ENCODE data around the gene BAIAP3. TPM values are rescaled to one million over a fixed set of nuclear protein-coding genes. Genes with fewer than 3 reads are reported as not detected.
"Not testable (repeated sequence)": the region's sequence is repeated elsewhere in the genome, so short reads cannot be mapped to it uniquely, and the experiment has no call there.

BAIAP3 gene, protein sequence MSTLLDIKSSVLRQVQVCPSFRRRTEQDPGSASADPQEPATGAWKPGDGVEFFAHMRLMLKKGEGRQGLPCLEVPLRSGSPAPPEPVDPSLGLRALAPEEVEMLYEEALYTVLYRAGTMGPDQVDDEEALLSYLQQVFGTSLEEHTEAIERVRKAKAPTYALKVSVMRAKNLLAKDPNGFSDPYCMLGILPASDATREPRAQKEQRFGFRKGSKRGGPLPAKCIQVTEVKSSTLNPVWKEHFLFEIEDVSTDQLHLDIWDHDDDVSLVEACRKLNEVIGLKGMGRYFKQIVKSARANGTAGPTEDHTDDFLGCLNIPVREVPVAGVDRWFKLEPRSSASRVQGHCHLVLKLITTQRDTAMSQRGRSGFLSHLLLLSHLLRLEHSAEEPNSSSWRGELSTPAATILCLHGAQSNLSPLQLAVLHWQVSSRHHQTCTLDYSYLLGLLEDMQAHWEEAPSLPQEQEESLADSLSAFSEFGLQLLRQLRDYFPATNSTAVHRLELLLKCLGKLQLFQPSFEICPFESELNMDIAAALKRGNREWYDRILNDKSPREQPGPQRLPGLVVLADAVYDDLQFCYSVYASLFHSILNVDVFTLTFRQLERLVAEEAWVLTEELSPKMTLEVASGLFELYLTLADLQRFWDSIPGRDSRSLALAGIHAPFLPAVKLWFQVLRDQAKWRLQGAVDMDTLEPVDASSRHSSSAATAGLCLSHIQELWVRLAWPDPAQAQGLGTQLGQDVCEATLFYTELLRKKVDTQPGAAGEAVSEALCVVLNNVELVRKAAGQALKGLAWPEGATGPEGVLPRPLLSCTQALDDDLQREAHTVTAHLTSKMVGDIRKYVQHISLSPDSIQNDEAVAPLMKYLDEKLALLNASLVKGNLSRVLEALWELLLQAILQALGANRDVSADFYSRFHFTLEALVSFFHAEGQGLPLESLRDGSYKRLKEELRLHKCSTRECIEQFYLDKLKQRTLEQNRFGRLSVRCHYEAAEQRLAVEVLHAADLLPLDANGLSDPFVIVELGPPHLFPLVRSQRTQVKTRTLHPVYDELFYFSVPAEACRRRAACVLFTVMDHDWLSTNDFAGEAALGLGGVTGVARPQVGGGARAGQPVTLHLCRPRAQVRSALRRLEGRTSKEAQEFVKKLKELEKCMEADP
- 11.4 TPM for total RNA-seq

DNA sequence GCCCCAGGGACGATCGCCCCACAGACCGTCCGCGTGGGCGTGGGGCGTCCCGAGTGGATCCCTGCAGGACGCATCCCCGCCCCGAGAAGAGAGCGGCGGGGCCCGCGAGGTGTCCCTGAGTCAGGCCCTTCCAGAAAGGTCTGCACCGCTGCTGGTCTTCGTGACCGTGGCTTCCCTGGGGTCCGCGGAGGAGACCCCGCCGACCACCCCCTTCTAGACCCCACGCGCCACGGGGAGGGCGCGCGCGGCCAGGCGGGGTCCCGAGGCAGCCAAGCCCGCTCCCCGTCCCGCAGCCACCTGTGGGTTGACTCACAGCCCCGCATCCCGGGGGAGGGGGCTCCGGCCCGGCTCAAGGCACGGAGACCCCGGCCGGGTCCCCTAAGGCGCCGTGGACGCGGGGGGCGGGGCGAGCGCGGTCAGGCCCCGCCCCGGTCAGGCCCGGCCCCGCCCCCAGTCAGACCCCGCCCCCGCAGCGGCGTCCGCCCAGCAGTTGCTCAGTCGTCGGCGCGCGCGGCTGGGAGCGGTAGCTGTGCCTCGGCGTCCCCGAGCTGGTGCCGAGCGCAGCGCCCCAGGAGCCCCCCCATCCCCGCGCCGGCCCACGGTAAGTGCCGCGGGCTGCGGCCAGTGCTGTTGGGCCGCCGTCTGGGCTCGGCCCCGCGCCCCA lies at the start of gene BAIAP3:
Gene BAIAP3, plus strand, starts transcription at position 497 of the 664 bp plus-strand sequence. CDS start 4,905 bp downstream, outside the sequence.
- DNase-seq (ENCODE audit: low spot score in 2 of 2) (peak; percentile 73 to 78), FAIRE-seq (no peak)

DNA sequence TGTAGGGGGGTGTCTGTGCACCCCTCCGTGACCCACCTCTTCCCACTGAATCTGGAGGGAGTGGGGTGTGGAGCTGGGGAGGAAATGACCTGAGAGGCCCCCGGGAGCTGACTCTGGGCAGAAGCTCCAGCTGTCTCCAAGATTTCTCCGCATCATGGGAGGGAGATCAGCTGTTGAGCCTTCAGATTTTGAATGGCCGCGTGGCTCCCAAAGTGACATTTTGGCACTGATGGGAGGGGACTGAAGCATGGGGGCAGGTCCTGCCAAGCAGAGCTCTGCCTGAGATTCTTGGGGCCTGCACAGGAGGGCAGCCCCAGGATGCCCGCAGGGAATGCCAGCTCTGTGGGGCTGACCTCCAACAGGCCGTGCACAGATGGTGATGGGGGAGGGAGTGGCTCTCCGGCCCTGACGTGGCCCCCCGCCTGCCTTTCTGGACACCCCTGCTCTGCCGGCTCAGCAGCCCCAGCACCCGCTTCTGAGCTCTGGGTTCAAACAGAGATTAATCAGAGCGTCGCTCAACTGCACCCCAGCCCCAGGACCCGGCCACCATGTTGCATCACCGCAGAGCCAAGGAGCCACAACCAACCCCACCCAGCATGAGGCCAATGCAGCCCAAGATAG lies 49.3 kb upstream of the BAIAP3 start:
- DNase-seq (ENCODE audit: low spot score in 2 of 2) (no peak), FAIRE-seq (no peak)

DNA sequence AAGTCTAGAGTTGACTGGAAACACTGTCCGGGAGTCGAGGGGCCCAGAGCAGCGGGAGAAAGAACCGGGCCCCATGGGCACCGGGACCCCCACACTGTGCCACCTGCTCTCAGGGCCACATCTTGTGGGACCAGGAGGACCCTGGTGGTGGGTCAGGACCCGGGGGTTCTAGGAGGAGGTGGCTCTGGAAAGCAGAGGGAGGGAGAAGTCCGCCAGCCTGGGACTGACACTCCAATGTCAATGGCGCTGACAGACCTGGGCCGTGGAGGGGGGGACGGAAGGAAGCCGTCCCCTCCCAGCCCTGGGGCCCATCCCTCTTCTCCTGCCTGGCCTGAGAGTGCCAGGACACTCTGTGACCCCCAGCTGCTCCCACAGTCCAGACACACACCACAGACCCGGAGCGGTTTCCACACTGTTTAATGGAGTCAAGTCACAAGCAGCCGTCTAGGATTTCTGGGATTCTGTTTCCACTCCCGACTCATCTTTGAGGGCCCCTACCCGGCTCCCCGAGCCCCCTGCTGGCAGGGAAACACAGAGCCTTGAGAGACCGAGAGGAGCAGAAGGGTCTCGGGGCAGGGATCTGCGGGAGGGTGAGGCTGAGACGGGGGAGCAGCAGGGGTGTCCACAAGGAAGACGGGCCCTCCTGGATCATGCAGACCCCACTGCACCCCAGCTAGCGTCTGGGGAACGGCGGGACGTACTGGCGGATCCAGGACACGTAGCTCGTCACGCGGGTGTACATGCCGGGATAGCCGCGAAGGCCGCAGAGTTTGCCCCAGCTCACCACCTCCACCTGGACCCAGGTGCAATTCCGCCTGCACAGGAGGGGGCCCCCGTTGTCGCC lies 47.6 kb upstream of the BAIAP3 start:
- DNase-seq (ENCODE audit: low spot score in 2 of 2) (no peak), FAIRE-seq (no peak)

DNA sequence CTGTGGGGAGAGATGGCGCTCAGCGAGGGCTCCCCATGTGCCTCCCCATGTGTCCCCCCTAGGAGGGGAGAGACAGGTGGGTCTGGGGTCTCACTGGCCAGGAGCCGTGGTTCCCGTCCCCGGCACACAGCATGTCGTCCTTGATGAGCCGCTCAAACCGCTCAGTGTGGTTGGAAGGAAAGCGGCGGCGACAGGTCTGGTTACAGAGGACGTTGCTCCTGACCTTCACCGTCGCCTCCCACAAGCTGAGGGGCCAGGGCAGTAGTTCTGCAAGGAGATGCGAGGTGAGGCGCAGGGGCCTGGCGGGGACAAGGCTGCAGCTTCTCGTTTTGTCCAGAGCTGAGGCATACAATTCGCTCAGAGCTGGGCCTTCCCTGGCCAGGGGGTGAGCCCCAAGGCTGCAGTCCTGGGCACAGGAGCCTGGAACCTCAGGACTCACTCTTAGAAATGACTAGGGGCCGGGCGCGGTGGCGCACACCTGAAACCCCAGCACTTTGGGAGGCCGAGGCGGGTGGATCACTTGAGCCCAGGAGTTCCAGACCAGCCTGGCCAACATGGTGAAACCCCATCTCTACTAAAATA lies 46.8 kb upstream of the BAIAP3 start:
- FAIRE-seq (no peak), DNase-seq (ENCODE audit: low spot score in 2 of 2) (no peak)

DNA sequence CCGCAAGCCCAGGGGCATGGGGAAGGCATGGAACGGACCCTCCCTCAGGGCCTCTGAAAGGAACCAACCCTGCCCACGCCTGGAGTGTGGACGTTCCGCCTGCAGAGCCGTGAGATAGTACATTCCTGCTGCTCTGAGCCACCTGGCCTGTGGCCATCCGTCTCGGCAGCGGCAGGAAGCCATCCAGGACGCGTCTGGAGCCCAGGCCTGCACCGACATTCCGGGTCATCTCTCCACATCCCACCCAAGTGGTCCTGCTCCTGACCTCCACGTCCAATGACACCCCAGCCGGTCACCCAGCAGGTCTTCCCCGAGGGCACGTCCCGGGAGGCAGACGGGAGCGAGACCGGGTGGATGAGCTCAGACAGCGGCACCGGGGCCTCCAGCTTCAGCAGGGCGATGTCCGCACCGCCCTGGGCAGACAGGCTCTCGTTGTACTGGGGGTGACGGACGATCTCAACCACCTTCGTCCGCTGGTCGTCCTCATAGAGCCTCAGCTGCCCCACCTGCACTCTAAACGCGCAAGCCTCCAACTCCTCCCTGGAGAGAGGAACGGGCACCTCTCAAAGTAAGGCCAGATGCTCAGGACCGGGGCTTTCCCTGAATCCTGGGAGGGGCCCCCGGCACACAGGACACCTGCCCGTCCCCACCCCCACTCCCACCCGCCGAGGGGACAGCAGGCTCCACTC lies 45.3 kb upstream of the BAIAP3 start:
- FAIRE-seq, result no peak
- no peak for DNase-seq (ENCODE audit: low spot score in 2 of 2)

DNA sequence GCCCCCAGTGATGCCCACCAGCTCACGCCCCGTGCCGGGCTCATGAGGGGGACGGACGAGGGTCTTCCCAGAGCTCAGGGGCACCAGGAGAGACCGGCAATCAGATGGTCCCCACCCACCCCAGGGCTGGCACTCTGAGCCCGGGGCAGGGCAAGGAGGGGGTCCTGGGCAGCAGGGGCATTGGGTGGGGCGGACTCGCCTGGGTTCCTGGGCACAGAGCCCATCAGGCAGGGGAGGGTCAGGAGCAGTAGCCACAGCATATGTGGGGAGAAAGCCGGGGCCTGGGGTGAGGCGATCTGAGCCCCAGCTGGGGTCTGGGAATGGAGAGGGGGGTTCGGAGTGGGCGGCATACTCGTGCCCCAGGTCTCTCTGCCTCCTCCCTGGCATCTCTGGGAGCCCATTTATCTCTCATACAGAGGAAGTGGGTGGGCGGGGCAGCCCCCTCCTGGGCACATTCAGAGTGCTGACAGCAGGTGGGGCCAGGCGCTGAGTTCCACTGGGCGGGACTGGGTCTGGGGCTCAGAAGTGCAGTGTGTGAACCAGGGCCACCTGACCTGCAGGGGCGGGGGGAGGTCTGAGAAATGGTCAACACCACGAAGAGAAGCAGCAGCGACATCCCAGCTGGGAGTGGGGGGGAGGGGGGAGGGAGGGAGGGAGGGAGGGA lies 44.5 kb upstream of the BAIAP3 start:
- DNase-seq (ENCODE audit: low spot score in 2 of 2), result no peak

DNA sequence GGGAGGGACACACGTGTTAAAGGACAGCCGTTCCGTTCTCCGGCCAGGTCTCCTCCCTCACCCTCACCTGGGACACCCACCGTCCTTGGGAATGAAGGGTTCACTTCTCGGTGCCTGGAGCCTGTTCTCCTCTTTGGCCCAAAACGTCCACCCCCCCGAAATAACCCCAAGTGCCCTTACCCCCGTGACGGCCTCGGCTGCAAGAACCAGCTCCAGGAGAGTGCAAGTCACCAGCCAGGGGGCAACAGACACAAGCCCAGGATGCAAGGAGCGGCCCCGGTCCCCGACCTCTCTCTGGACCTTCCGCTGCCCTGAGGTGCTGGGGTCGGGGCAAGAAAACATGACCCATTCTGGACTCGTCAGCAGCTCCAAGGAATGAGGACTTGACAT lies 44.0 kb upstream of the BAIAP3 start:
- FAIRE-seq, result no peak
- no peak for DNase-seq (ENCODE audit: low spot score in 2 of 2)

More for the DNA sequence above, 44.5 kb upstream of the BAIAP3 start:
- FAIRE-seq, result no peak

DNA sequence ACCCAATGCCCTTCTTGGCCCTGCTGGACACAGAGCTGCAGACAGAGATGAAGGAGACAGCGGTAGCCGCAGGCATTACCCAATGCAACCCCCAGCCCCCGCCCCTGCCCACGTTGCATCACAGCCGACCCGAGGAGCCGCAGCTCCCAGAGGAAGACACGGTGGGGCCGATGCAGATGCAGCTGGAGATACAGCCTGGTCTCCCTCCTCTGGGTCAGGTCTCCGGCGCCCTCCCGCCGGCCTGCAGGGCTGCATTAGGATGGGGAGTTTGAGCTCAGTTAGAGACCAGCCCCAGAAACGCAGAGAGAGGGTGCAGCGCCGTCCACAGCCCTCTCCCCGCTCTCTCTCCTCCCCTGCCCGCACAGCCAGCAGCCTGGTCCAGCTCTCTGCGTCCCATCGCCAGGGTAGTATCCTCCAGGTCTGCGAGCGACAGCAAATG lies 43.4 kb upstream of the BAIAP3 start:
- no peak for FAIRE-seq
- no peak for DNase-seq (ENCODE audit: low spot score in 2 of 2)

DNA sequence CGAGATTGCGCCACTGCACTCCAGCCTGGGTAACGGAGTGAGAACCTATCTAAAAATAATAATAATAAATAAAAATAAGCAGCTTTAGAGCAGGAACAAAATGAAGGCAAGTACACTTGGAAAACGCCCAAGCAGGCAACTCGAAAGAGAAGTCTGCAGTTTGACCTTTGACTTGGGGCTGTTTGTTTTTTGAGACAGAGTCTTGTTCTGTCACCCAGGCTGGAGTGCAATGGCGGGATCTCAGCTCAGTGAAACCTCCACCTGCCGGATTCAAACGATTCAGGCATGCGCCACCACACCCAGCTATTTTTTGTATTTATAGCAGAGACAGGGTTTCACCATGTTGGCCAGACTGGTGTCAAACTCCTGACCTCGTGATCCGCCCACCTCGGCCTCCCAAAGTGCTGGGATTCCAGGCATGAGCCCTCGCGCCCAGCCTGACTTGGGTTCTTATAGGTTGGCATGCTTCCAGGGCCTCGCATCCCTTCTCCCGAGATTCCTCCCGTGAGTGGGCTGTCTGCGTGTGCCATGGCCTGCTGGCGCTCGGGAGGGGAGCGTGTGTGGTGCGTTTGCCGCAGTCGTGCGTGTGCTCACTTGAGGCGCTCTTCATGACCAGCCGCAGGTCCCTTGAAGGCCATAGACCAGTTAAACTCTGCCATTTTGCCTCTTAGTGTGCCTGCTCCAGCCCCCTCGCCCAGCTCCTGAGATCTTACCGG lies 42.4 kb upstream of the BAIAP3 start:
- DNase-seq (ENCODE audit: low spot score in 2 of 2) (no peak), FAIRE-seq (no peak)

DNA sequence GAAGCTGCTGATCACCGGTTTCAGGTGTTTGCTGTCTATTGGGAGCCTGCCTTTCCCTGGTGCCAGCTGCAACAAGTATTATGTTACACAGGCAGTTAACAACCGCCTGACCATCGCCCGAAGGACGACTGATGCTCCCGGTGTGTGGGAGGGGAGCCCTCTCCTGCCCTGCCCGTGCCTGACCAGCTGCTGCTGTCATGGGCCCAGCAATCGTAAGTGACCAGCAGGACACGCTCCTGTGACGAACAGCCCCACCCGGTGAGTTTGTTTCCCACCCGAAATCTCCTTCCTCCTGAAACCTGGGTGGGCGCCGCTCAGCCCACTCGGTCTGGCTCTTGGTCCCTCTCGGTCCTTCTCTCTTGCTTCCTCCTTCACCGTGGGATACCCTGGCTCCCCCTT lies 41.9 kb upstream of the BAIAP3 start:
- DNase-seq (ENCODE audit: low spot score in 2 of 2) (no peak), FAIRE-seq (no peak)

DNA sequence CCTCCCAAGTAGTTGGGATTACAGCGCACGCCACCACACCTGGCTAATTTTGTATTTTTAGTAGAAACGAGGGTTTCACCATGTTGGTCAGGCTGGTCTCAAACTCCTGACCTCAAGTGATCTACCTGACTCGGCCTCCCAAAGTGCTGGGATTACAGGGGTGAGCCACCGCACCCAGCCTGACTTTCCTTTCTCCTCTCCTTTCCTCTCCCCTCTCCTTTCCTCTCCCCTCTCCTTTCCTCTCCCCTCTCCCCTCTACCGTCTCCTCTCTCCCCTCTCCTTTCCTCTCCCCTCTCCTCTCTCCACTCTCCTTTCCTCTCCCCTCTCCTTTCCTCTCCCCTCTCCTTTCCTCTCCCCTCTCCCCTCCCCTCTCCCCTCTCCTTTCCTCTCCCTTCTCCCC lies 41.2 kb upstream of the BAIAP3 start:
- FAIRE-seq; DNase-seq (ENCODE audit: low spot score in 2 of 2): not testable (repeated sequence)

DNA sequence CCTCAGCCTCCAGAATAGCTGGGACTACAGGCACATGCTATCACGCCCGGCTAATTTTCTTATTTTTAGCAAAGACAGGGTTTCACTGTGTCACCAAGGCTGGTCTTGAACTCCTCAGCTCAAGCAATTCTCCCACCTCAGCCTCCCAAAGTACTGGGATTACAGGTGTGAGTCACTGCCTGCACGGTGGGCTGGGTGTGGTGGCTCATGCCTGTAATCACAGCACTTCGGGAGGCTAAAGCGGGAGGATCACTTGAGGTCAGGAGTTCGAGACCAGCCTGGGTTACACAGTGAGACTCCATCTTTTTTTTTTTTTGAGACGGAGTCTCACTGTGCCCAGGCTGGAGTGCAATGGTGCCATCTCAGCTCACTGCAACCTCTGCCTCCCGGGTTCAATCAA lies 40.6 kb upstream of the BAIAP3 start:
- DNase-seq (ENCODE audit: low spot score in 2 of 2); FAIRE-seq: not testable (repeated sequence)

DNA sequence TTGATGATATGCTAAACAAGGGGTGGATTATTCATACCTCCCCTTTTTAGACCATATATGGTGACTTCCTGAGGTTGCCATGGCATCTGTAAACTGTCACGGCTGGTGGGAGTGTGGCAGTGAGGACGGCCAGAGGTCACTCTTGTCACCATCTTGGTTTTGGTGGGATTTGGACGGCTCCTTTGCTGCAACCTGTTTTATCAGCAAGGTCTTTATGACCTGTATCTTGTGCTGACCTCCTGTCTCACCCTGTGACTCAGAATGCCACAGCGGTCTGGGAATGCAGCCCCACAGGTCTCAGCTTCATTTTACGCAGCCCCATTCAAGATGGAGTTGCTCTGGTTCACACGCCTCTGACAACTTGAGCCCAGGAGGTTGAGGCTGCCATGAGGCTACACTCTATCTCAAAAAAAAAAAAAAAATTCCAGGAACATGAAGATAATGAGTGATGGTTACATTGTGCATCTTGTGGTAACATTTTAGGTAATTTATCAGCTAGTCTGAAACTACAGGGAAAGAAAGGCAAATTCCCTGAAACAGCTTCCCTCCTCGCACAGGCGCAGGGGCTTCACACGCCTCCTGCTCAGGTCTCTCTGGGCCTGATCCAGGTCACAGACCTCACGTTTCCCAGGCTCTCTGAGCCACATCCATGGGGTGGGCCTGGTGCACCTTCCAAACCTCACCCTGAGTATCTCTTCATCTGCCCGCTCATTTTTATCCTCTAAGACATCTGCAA lies 39.4 kb upstream of the BAIAP3 start:
- no peak for DNase-seq (ENCODE audit: low spot score in 2 of 2)
- FAIRE-seq, result no peak

DNA sequence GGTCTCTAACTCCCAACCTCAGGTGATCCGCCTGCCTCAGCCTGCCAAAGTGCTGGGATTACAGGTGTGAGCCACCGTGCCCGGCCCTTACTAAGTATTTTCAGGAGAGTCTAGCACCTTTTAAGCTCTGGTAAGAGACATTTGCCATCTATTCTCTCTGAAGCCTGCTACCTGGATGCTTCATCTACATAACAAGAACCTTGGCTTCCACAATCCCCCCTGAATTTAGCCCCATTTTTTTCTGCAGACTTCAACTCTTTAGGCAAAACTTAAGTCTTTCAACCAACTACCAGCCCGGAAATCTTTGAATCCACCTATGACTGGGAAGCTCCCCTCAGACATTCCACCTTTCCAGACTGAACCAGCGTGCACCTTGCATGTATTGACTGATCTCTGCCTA lies 38.0 kb upstream of the BAIAP3 start:
- DNase-seq (ENCODE audit: low spot score in 2 of 2) (no peak), FAIRE-seq (no peak)

DNA sequence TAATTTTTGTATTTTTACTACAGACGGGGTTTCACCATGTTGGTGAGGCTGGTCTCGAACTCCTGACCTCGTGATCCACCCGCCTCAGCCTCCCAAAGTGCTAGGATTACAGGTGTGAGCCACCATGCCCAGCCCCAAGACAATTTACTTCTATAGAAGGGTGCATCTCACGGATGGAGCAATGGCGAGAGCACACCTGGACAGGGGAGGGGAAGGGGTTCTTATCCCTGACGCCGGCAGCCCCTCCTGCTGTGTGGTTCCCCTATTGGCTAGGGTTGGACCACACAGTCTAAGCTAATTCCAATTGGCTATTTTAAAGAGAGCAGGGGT lies 36.8 kb upstream of the BAIAP3 start:
- not testable (repeated sequence) for FAIRE-seq; DNase-seq (ENCODE audit: low spot score in 2 of 2)

DNA sequence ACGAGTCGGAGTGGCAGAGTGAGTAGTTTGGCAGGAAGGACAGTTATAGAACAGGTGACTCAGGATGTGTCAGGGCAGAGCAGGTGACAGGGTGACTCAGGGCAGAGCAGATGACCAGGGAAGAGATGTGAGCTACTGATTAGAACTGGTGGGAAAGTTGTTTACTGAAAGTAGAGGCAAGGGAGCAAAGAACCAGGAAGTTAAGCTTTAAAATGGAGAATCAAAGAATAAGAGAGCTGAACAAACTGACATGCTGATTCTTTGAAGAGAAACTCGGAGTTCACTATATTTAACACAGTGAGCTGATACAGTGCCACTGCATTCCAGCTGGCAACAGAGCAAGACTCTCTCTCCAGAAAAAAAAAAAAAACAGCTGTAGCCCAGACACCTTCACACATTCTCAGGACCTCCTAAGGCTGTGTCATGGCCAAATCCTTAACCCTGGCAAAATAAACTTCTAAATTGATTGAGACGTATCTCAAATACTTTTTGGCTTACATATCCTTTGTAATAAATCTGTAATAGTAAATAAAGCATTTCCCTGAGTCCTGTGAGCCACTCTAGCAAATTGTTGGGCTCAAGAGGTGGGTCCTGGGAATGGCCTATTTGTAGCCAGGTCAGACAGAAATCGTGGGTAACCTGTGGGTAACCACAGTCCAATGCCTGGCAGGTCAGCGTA lies 36.3 kb upstream of the BAIAP3 start:
- no peak for DNase-seq (ENCODE audit: low spot score in 2 of 2)

More for the DNA sequence above, 36.3 kb upstream of the BAIAP3 start:
- FAIRE-seq, result no peak
